Epithelial cell of prostate (primary cell): ENCODE results near the gene STK10.
A peak's percentile ranks its signal among the peaks of the same experiment; 100 is the strongest.

Source experiments
- DNase-seq: peaks from one replicate; pipeline ENCODE4 v3.0.0-alpha.2; 2011; ENCODE audit warnings: low read depth, low spot score
- H3K27ac ChIP-seq: fragments of 450-650 bp; 2 replicates; pipeline ENCODE4 v1.5.1; 2017; ENCODE audit warnings: mild to moderate bottlenecking

Gene STK10

DNA sequence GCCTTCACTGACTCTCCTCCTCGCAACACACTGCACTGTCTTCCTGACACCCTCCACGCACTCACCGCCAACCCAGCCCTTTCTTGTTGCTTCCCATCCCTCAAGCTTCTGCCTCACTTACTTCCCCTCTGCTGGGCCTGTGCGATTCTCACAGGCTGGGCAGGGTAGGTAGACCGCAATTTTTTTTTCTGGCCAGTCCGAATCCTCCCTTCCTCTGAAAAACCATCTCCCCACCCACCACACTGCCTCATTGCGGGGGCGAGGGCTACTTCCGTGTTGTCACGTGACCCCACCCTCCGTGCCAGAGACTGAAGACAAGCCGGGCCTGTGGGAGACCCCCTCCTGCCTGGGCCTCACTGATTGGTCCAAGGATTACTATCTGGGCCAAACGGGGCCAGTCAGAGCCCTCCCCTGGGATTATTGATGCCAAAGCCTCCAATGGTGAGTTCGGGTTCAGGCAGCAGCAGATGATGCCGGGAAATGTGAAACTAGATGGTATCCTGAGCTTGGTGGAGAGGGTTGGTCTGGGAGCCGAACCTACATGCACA is 73.1 kb downstream of the STK10 start:
- no peak overlapping the region for H3K27ac ChIP-seq
- DNase-seq = no peak

DNA sequence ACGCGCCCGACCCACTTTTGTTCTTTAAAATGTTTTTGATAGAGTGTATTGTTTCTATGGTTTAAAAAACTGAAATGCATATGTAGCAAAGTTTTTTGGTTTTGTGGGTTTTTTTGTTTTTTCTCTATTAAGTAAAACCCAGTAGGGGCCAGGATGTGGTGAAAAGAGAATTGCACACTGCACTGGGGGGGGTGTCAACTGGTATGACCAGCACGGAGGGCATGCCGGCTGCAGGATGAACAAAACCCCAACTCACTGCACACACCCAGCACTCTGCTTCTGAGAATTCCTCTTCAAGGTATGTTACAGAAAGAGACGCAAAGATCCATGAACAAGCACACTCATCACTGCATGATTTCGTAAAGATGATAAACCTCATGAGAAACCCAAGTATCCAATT is 75.0 kb downstream of the STK10 start:
- DNase-seq = no peak
- H3K27ac ChIP-seq = peak overlapping the region; percentile 64

DNA sequence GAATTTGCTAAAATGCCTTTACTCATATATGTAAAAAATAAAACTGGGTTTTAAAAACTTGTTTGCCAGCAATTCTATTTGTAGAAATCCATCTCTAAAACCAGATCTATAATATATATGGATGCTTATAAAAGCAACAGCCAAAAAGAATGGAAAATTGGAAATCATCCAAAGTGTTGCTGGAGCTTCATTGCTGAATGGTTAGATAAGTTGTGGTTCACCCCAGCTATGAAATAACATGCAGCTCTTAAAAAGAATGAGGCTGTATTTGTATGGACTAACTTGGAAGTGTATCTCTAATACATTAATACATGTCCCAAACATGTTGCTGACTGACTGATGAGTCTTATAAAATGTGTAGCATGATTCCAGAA is 76.2 kb downstream of the STK10 start:
- DNase-seq = no peak
- H3K27ac ChIP-seq = peak overlapping the region; percentile 64

- DNase-seq = no peak
- H3K27ac ChIP-seq = peak overlapping the region; percentile 64
These were observed 76.8 kb downstream of the STK10 start for GRCh38 chr5:172110921-172111851.

DNA sequence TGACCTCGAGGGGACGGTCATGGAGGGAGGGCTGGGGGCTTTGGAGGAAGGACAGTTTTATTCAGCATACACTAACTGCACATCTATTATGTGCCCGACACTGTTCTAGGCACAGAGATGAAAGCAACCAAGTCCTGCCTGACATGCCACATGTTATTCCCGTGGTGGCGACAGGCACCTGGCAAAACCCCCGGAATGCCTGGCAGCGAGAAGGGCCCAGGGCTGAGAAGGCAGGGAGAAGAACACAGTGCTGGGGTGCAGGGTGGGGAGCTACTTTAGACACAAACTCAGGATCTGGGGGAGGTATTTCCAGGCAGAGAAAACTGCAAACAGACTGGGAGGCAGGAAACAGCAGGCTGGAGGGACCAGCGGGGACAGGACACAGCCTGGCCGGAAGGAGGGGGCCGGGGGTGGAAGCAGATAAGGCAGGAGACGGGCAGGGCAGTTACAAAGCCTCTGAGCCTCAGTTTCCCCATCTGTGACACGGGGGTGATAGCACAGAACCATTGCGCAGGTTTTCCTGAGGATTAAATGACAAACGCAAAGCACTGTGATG is 77.7 kb downstream of the STK10 start:
- peak overlapping the region; percentile 64 for H3K27ac ChIP-seq
- DNase-seq = no peak

DNA sequence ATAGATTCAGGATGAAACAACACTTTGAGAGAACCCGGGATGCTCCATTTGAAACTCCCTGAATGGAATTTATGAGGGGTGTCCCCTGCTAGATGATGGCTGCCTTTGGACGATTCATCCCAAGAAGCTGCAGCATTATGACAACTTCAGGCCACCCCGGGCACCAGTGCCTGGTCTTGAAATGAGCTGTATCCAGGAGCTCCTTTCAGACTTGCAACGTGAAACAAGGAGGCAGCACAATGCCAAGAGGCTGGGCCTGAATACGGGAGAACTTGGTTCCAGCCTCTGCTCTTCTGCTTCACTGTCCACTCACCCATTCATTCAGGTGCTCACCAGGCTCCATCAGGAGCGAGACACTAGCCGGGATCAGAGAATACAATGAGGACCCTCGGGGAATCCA is 78.3 kb downstream of the STK10 start:
- no peak overlapping the region for H3K27ac ChIP-seq
- no peak for DNase-seq

GRCh38 chr5:172107571-172107970 is 80.5 kb downstream of the STK10 start:
- no peak for DNase-seq
- peak overlapping the region; percentile 14 for H3K27ac ChIP-seq

DNA sequence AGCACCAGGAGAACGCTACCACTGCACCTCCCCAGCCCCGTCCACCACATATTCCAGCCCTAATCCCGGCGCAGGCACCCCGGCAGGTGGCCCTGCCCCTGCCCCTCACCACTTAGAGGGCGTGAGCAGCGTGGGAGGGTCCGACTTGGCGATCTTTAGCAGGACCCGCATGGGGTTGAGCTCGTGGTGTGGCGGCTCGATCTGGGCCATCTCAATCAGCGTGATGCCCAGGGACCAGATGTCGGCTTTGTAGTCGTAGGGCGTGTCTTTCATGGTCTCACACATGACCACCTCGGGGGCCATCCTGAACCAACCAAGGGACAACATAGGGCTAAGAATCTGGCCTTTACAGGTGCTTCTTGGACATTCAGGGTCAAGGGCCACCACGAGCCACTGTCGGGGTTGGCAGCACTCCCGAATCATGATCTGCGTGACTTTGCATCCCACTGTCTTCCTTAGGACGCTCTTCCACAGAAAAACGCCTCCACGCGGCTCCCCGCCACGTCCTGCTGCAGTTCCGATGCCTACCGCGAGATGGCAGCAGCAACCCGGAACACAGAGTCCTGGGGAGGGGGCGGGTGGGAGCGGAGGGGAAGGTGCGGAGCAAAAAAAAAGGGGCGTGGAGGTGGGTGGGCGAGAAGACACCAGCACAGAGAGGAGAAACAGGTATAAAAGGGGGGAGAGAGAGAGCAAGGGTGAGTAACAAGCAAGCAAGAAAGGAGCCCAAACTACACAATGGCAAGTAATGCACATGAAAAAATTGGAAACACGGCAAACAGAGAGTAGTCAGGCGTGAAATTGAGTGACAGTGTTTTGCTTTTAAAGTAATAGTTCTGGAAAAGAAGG is 81.3 kb downstream of the STK10 start:
- peak overlapping the region; percentile 14 for H3K27ac ChIP-seq

GRCh38 chr5:172105811-172106210 is 82.2 kb downstream of the STK10 start:
- H3K27ac ChIP-seq = no peak overlapping the region
- DNase-seq = no peak

More for the DNA sequence above, 81.3 kb downstream of the STK10 start:
- no peak for DNase-seq

DNA sequence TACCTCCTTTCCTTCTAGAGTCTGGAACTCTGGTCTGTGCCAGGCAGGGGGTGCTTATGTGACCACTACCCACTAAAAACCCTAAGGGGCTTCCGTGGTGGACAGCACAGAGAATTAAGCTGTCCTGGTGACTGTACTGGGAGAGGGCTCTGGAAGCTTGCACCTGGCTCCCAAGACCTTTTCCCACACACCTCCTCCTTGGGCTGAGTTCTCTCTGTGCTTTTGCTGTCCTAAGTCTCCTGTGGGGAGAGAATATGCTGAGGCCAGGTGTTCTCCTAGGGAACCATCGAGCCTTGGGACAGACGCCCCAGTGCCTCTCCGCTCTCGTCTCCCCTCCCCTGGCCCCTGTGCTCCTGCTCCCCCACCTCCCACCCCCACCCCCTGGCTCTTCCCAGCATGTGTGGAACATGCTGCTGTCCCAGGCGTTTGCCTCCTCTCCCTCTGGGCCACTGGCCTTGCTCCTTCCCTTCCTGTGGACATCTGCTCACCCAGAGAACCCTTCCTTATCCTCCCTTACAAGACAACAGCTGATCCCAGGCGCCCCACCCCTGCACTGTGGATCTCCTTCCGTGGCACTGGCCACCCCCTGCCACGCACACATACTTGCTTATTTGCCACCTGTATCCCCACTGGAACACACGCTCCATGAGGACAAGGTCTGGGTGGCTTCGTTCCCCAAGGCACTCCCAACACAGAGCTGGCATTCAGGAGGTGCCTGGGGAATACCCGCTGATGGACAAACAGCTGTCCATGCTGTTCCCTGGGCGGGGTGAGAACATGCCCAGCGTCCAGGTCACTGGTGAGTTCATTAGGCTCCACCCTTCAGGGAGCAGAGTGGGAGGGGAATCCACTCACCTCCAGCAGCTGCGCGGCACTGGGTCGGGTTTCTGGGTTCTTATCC is 83.0 kb downstream of the STK10 start:
- DNase-seq = no peak
- no peak overlapping the region for H3K27ac ChIP-seq

- H3K27ac ChIP-seq = no peak overlapping the region
- DNase-seq = no peak
These were observed 84.0 kb downstream of the STK10 start for GRCh38 chr5:172104021-172104420.

GRCh38 chr5:172102913-172103626 is 85.0 kb downstream of the STK10 start:
- peak; percentile 83 for DNase-seq
- peak overlapping the region; percentile 54 for H3K27ac ChIP-seq

DNA sequence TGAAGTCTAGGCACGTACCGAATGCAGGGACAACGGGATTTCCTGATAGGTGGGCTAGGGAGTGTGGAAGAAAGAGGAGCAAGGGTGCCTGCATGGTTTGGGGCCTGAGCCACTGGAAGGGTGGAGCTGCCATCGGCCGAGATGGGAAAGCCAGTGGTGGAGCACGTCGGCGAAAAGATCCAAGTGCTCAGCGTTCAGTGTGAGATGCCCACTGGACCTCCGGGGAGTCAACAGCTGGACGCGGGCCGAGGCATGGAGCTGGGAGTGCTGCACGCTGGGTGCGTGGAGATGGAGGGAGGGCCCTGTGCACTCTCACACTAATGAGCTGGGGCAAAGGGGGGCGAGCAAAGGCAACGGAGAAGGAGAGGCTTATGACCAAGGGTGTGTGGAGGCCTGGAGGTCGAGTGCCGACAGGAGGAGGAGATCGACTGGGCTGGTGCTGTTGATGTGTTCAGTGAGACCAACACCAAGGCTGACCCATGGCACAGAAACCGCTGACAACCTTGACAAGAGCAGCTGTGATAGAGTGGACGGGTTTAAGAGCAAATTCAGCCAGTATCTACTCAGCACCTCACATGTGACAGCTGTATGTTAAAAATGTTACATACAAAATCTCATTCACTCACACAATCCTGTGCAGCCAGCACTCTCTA is 85.7 kb downstream of the STK10 start:
- no peak overlapping the region for H3K27ac ChIP-seq
- no peak for DNase-seq

GRCh38 chr5:172101547-172102217 is 86.3 kb downstream of the STK10 start:
- H3K27ac ChIP-seq = no peak overlapping the region
- no peak for DNase-seq

DNA sequence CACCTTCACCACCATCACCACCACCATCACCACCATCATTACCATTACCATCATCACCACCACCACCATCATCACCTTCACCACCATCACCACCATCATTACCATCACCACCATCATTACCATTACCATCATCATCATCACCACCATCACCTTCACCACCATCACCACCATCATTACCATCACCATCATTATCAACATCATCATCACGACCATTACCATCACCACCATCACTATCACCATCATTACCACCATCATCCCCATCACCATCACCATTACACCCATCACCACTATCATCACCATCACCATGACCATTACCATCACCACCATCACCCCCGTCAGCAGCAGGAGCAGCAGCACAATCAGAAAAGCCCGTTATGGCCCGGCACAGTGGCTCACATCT is 89.1 kb downstream of the STK10 start:
- DNase-seq = no peak
- H3K27ac ChIP-seq = no peak overlapping the region

DNA sequence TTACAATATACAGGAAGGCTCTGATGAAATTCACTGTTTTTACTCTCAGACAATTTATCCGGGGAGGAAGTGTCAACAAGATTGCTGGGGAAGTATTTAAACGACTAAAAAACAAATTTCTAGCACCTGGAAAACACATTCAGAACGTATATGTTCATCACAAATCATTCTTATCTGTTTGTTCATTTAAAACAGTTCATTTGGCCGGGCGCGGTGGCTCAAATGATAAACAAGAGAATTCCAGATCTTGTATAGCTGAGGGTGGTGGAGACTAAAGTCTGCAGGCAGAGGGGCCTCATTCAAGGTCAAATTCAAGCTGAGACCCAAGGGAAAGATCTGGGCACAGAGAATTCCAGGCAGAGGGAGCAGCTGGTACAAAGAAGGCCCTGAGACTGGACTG is 90.0 kb downstream of the STK10 start:
- DNase-seq = no peak
- H3K27ac ChIP-seq = no peak overlapping the region

DNA sequence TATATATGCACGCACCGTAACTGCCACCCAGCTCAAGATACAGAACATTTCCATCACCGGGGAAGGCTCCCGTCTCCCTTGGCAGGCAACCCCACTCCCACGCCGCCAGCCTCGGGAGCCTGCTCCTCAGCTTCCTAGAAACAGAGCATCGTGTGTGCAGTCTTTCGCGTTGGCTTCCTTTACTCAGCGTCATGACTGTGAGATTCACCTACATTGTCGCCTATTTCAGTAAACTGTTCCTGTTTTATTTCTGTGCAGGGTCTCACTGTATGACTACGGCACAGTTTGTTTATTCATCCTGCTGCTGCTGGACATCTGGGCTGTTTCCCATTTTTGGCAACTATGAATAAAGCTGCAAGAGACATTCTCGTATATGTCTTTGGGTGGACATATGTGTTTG is 90.7 kb downstream of the STK10 start:
- no peak overlapping the region for H3K27ac ChIP-seq
- DNase-seq = no peak
